Astrocyte (in vitro differentiated cells and primary cell): ENCODE data around the gene PRR16. TPM values are rescaled to one million over a fixed set of nuclear protein-coding genes. Genes with fewer than 3 reads are reported as not detected.

Experiments used
- DNase-seq: peaks from one replicate; pipeline ENCODE4 v3.0.0-alpha.2; 2010; ENCODE audit warnings: low read depth
- FAIRE-seq: peaks from 2 replicates; lab custom pipeline; 2011; peaks lifted over from hg19 to GRCh38; lab: Jason Lieb, UNC
- H2AFZ ChIP-seq: 2 replicates; pipeline ENCODE4 v1.6.0; 2012; ENCODE audit warnings: low read depth, low read length, inconsistent platforms
- H3K27ac ChIP-seq: 2 replicates; pipeline ENCODE4 v1.5.1; 2011; ENCODE audit warnings: low read depth, low read length, inconsistent platforms
- H3K27me3 ChIP-seq: 2 replicates; pipeline ENCODE4 v1.6.0; 2011; ENCODE audit warnings: low read length, inconsistent platforms; ENCODE audit not compliant: insufficient read depth
- H3K36me3 ChIP-seq: 2 replicates; pipeline ENCODE4 v1.5.1; 2011; ENCODE audit warnings: low read length, inconsistent platforms; ENCODE audit not compliant: insufficient read depth
- H3K4me1 ChIP-seq: 2 replicates; pipeline ENCODE4 v1.5.1; 2011; ENCODE audit warnings: low read length, inconsistent platforms; ENCODE audit not compliant: insufficient read depth
- H3K4me2 ChIP-seq: 2 replicates; pipeline ENCODE4 v1.6.0; 2012; ENCODE audit warnings: low read length, inconsistent platforms
- H3K4me3 ChIP-seq: 2 replicates; pipeline ENCODE4 v1.5.1; 2011; ENCODE audit warnings: low read depth, mild to moderate bottlenecking, low read length, inconsistent platforms; ENCODE audit not compliant: insufficient read depth
- H3K79me2 ChIP-seq: 2 replicates; pipeline ENCODE4 v1.6.0; 2012; ENCODE audit warnings: mild to moderate bottlenecking, low read length, inconsistent platforms; ENCODE audit not compliant: insufficient read depth
- H3K9ac ChIP-seq: 2 replicates; pipeline ENCODE4 v1.6.0; 2012; ENCODE audit warnings: mild to moderate bottlenecking, low read length, inconsistent platforms
- H3K9me3 ChIP-seq: 2 replicates; pipeline ENCODE4 v1.5.1; 2012; ENCODE audit warnings: low read depth, mild to moderate bottlenecking, low read length, inconsistent platforms; ENCODE audit not compliant: insufficient read depth
- H4K20me1 ChIP-seq: 2 replicates; pipeline ENCODE4 v1.6.0; 2012; ENCODE audit warnings: low read length, inconsistent platforms; ENCODE audit not compliant: insufficient read depth
- H3K27ac Mint-ChIP-seq: one replicate; pipeline ENCODE4 v1.8.0; 2021; ENCODE audit warnings: mild to moderate bottlenecking, mixed read lengths; ENCODE audit not compliant: unreplicated experiment
- H3K27me3 Mint-ChIP-seq: one replicate; pipeline ENCODE4 v1.8.0; 2021; ENCODE audit warnings: low read depth, mixed read lengths; ENCODE audit not compliant: unreplicated experiment
- H3K36me3 Mint-ChIP-seq: one replicate; pipeline ENCODE4 v1.8.0; 2021; ENCODE audit warnings: low read depth, mixed read lengths; ENCODE audit not compliant: unreplicated experiment
- H3K4me1 Mint-ChIP-seq: one replicate; pipeline ENCODE4 v1.8.0; 2021; ENCODE audit warnings: low read depth, mixed read lengths; ENCODE audit not compliant: unreplicated experiment
- H3K4me3 Mint-ChIP-seq: one replicate; pipeline ENCODE4 v1.8.0; 2021; ENCODE audit warnings: mild to moderate bottlenecking, moderate library complexity, mixed read lengths; ENCODE audit not compliant: unreplicated experiment
- H3K9me3 Mint-ChIP-seq: one replicate; pipeline ENCODE4 v1.8.0; 2021; ENCODE audit warnings: mild to moderate bottlenecking, mixed read lengths; ENCODE audit not compliant: unreplicated experiment
- EZH2 ChIP-seq: IDR thresholded peaks from 2 replicates; pipeline ENCODE4 v1.6.1; 2012; ENCODE audit warnings: mild to moderate bottlenecking, low read length, inconsistent platforms; ENCODE audit not compliant: insufficient read depth
- total RNA-seq: library from RNA; stranded (reverse); gene quantifications from 2 replicates; pipeline ENCODE4 v1.2.1, GENCODE V29; 2021
- TF ChIP-seq, protein P1 (sequence below): IDR thresholded peaks from 2 replicates; pipeline ENCODE4 v1.5.1; 2011; ENCODE audit warnings: low read depth, mild to moderate bottlenecking, inconsistent platforms, low read length, moderate library complexity; ENCODE audit not compliant: insufficient read depth

The PRR16 gene
- total RNA-seq, 1 donor from 2014 or later = 9.1 TPM

DNA sequence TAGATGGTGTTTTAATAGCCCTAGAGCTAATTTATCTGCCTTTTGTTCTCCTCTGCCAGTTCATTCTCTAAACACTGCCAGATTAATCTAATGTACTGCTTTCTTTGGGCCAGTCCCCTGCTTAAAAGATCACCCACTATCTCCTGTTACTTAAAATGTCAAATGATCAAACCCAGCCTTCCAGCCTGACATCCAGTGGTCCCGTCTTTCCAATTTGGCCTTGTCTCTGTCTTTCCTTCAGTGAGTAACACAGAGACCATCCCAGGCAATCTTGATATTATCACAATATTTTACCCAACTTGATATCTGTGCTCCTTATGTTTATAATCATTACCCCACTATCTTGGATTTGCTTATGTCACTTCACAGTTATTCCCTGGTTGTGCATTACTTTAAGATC, 12.0 kb downstream of the PRR16 start:
- H3K9me3 Mint-ChIP-seq = no peaks in the 10 kb centered on the region
- Histone ChIP-seq H3K4me3 (no peak overlapping the region), H2AFZ (no peak overlapping the region), H3K79me2 (peaks cover 67% of the 10 kb centered on the region), H3K27ac (no peak overlapping the region), H4K20me1 (no peaks in the 10 kb centered on the region), H3K9me3 (no peaks in the 10 kb centered on the region), H3K27me3 (no peaks in the 10 kb centered on the region), H3K4me1 (peaks cover 6% of the 10 kb centered on the region), H3K9ac (no peak overlapping the region), H3K4me2 (no peak overlapping the region), H3K36me3 (no peaks in the 10 kb centered on the region)
- peaks cover 7% of the 10 kb centered on the region for H3K4me1 Mint-ChIP-seq
- DNase-seq (no peak), FAIRE-seq (no peak)
- H3K4me3 Mint-ChIP-seq = no peak overlapping the region
- H3K27me3 Mint-ChIP-seq = no peaks in the 10 kb centered on the region
- no peak for TF ChIP-seq EZH2
- TF ChIP-seq, protein P1, sequence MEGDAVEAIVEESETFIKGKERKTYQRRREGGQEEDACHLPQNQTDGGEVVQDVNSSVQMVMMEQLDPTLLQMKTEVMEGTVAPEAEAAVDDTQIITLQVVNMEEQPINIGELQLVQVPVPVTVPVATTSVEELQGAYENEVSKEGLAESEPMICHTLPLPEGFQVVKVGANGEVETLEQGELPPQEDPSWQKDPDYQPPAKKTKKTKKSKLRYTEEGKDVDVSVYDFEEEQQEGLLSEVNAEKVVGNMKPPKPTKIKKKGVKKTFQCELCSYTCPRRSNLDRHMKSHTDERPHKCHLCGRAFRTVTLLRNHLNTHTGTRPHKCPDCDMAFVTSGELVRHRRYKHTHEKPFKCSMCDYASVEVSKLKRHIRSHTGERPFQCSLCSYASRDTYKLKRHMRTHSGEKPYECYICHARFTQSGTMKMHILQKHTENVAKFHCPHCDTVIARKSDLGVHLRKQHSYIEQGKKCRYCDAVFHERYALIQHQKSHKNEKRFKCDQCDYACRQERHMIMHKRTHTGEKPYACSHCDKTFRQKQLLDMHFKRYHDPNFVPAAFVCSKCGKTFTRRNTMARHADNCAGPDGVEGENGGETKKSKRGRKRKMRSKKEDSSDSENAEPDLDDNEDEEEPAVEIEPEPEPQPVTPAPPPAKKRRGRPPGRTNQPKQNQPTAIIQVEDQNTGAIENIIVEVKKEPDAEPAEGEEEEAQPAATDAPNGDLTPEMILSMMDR = no peak
- peak overlapping the region; percentile 31 for H3K27ac Mint-ChIP-seq
- H3K36me3 Mint-ChIP-seq = no peaks in the 10 kb centered on the region

DNA sequence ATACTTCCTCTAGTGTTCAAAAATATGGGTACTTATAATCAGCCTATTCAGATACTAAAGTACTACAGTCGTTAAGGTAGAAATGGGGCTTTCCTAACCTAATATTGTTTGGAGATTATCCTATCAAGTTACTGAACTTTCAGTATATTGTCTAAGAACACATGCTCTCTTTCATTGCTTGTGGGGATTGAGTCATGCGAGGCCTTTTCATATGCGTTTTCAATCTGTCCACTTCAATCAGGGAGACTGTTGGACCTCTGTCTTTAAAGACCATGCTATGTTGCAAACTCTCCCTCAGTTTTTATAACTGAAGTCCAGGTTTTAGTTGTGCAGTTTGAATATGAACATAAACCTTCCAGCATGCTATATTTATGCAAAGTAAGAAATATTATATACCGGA, 15.0 kb downstream of the PRR16 start:
- Histone ChIP-seq H3K27me3 (no peaks in the 10 kb centered on the region), H4K20me1 (no peaks in the 10 kb centered on the region), H3K9me3 (no peaks in the 10 kb centered on the region), H3K36me3 (no peaks in the 10 kb centered on the region), H3K4me3 (no peak overlapping the region), H3K27ac (no peak overlapping the region), H3K4me2 (peak overlapping the region; percentile 3), H3K9ac (no peak overlapping the region), H3K4me1 (peaks cover 3% of the 10 kb centered on the region), H2AFZ (no peak overlapping the region), H3K79me2 (peaks cover 52% of the 10 kb centered on the region)
- Mint-ChIP-seq H3K4me1 (peaks cover 4% of the 10 kb centered on the region), H3K36me3 (no peaks in the 10 kb centered on the region), H3K4me3 (no peak overlapping the region), H3K27ac (no peak overlapping the region), H3K9me3 (no peaks in the 10 kb centered on the region), H3K27me3 (no peaks in the 10 kb centered on the region)
- no peak for TF ChIP-seq EZH2
- TF ChIP-seq, protein P1 = no peak
- DNase-seq (peak; percentile 36), FAIRE-seq (no peak)

DNA sequence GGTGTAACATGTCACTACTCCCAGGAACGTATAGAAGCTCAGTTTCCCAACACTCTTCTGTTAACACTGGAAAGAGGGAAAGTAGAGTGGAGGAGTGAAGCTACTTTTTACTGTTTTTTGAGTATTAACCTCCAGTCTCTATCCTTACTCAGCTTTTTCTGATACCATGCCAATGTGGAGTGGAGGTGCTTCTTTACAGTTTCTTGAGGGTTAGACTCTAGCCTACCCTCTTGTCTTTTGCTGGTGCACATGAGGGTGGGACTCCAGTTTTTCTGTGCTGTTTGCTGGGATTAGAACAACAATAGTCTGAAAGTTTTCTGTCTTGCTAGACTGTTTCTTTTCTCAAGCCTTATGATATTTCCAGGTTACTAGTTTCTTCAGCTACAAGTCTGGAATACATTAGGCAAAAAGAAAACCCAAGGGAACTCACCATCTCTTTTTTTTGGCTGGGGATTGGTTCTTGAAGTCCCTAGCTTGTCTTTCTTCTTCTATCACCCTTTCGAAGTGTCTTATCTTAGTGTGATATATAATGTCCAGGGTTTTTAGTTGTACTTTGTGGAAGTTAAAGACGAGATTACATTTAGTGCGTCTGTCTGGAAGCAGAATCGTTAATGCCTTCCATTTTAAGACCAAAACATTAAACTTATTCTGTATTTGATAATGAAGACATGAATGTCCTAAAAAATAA, 35.9 kb downstream of the PRR16 start:
- Histone ChIP-seq H4K20me1 (no peaks in the 10 kb centered on the region), H3K9ac (no peak overlapping the region), H3K27me3 (no peaks in the 10 kb centered on the region), H3K4me1 (no peaks in the 10 kb centered on the region), H3K27ac (no peak overlapping the region), H3K79me2 (peaks cover 32% of the 10 kb centered on the region), H3K36me3 (no peaks in the 10 kb centered on the region), H3K4me2 (no peak overlapping the region), H3K9me3 (no peaks in the 10 kb centered on the region), H2AFZ (no peak overlapping the region), H3K4me3 (no peak overlapping the region)
- no peak overlapping the region for H3K27ac Mint-ChIP-seq
- H3K4me1 Mint-ChIP-seq = no peaks in the 10 kb centered on the region
- H3K36me3 Mint-ChIP-seq = no peaks in the 10 kb centered on the region
- H3K9me3 Mint-ChIP-seq = peaks cover 3% of the 10 kb centered on the region
- no peak overlapping the region for H3K4me3 Mint-ChIP-seq
- no peaks in the 10 kb centered on the region for H3K27me3 Mint-ChIP-seq
- no peak for FAIRE-seq
- no peak for DNase-seq
- no peak for TF ChIP-seq EZH2
- TF ChIP-seq, protein P1 = no peak
